Measurements from ENCODE around the gene PCSK4. TPM values are rescaled to one million over a fixed set of nuclear protein-coding genes. Genes with fewer than 3 reads are reported as not detected.
A peak's percentile ranks its signal among the peaks of the same experiment; 100 is the strongest.
"Not testable (repeated sequence)": the region's sequence is repeated elsewhere in the genome, so short reads cannot be mapped to it uniquely, and the experiment has no call there.

The PCSK4 gene
- total and polyA plus RNA-seq, 9 of the 15 experiments (the other 6 are each of a cell fraction or from before 2014, with no cell fraction given), result 0.01 to 9.1 (median 2.1) TPM; not detected in 1

DNA sequence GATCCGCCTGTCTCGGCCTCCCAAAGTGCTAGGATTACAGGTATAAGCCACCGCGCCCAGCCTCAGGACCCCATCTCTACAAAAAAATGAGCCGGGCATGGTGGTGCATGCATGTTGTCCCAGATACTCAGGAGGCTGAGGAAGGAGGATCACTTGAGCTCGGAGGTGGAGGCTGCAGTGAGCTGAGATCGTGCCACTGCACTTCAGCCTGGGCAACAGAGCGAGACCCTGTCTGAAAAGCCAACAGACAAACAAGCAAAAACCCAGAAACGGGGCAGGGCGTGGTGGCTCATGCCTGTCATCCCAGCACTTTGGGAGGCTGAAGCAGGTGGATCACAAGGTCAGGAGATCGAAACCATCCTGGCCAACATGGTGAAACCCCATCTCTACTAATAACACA lies 40.7 kb upstream of the PCSK4 start:
- POLR2A ChIA-PET, result interaction anchor here (0.6 kb wide), 1 partner anchor 122 kb away, joined by 3 read pairs; no protein-coding TSS in a partner anchor
- H3K9ac ChIP-seq (ENCODE audit: insufficient read depth in 1 of 2, low read depth in 2 of 2, low read length in 2 of 2); BruUV-seq (replicated peaks); FAIRE-seq; H3K9me3 ChIP-seq (replicated peaks; ENCODE audit: control insufficient read depth, insufficient read depth, low read depth, low read length); H3K36me3 ChIP-seq (ENCODE audit: control insufficient read depth, insufficient read depth, low read length); H3K4me3 ChIP-seq; intact Hi-C loops (cut with micrococcal nuclease); H3K79me2 ChIP-seq (ENCODE audit: control insufficient read depth, insufficient read depth, low read length); H3K27ac ChIP-seq (ENCODE audit: extremely low read depth, low read depth, low read length); H4K20me1 ChIP-seq (replicated peaks; ENCODE audit: control insufficient read depth, insufficient read depth, low read length); in situ Hi-C loops (cut with MboI); H3K4me2 ChIP-seq (ENCODE audit: insufficient read depth, low read length); ATAC-seq; H3K9me1 ChIP-seq (ENCODE audit: control insufficient read depth, insufficient read depth, low read length); DNase-seq (ENCODE audit: extremely low read depth in 1 of 4, low spot score in 3 of 4); CTCF ChIA-PET (ENCODE audit: low intra/inter-chr PET ratio); H2AFZ ChIP-seq (ENCODE audit: low read depth, low read length): not testable (repeated sequence)
- TF ChIP-seq BCOR (IDR thresholded peaks at IDR 0.05) (peak; percentile 46; the same call in 1 of the 2 replicates), ZNF121 (CRISPR knock-in tag; conservative IDR thresholded peaks at IDR 0.05) (peak; percentile 96)
- Histone ChIP-seq H3K4me1 (replicated peaks in 1 of 2; ENCODE audit: control insufficient read depth in 2 of 2, insufficient read depth in 2 of 2, low read length in 2 of 2) (peaks cover 0 to 32% of the 10 kb centered on the region in 2 experiments; a peak in 2 of 5 replicates), H3K27me3 (ENCODE audit: control insufficient read depth in 2 of 2, insufficient read depth in 2 of 2, low read length in 2 of 2) (peaks cover 9 to 31% of the 10 kb centered on the region in 2 experiments; a peak in 2 of 5 replicates)
- WGBS (ENCODE audit: insufficient coverage, low coverage, missing lambda C conversion rate), result 25% methylated on average over 9 of the region's 11 CpGs

DNA sequence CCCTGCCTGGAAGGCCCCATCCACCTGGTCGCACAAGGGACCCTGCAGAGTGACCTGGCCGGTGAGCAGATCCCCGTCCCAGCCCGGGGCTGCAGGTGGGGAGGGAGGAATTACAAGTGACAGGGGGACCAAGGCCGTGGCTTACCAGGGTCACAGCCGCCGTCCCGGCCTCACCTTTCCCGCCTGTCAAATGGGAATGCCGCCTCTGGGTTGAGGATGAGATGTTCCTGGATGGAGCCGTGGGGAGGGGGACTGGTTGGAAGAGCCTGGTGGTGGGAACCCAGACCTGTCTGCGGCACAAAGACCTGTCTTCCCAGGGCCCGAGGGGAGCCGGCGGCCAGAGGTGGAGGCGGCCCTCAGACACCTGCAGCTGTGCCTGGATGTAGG lies 39.3 kb upstream of the PCSK4 start:
- ChIA-PET CTCF (ENCODE audit: low intra/inter-chr PET ratio) (no interaction called here), POLR2A (no interaction called here)
- Histone ChIP-seq H3K9me1 (ENCODE audit: control insufficient read depth, insufficient read depth, low read length) (no peaks in the 10 kb centered on the region), H3K36me3 (ENCODE audit: control insufficient read depth, insufficient read depth, low read length) (no peaks in the 10 kb centered on the region), H3K9ac (ENCODE audit: insufficient read depth in 1 of 2, low read depth in 2 of 2, low read length in 2 of 2) (no peak overlapping the region; a peak in 1 of 4 replicates), H3K27ac (ENCODE audit: extremely low read depth, low read depth, low read length) (no peak overlapping the region), H3K4me3 (no peak overlapping the region), H3K4me2 (ENCODE audit: insufficient read depth, low read length) (no peak overlapping the region), H2AFZ (ENCODE audit: low read depth, low read length) (no peak overlapping the region), H3K4me1 (replicated peaks in 1 of 2; ENCODE audit: control insufficient read depth in 2 of 2, insufficient read depth in 2 of 2, low read length in 2 of 2) (peaks cover 2 to 39% of the 10 kb centered on the region in 2 experiments; a peak in 3 of 5 replicates), H3K9me3 (replicated peaks; ENCODE audit: control insufficient read depth, insufficient read depth, low read depth, low read length) (no peaks in the 10 kb centered on the region), H3K27me3 (ENCODE audit: control insufficient read depth in 2 of 2, insufficient read depth in 2 of 2, low read length in 2 of 2) (peaks cover 17 to 45% of the 10 kb centered on the region in 2 experiments; a peak in 4 of 5 replicates), H4K20me1 (replicated peaks; ENCODE audit: control insufficient read depth, insufficient read depth, low read length) (peaks cover 8% of the 10 kb centered on the region), H3K79me2 (ENCODE audit: control insufficient read depth, insufficient read depth, low read length) (no peaks in the 10 kb centered on the region)
- no TSS peak for BruUV-seq (replicated peaks)
- FAIRE-seq (no peak), DNase-seq (ENCODE audit: extremely low read depth in 1 of 4, low spot score in 3 of 4) (no peak), ATAC-seq (no peak)
- intact Hi-C loops (cut with micrococcal nuclease) (no loop called here), in situ Hi-C loops (cut with MboI) (no loop called here)
- WGBS (ENCODE audit: insufficient coverage, low coverage, missing lambda C conversion rate), result 7% methylated on average over 15 of the region's 16 CpGs
- no peak for TF ChIP-seq ZC3H8 (IDR thresholded peaks at IDR 0.05)
- no peak for TF ChIP-seq NR3C1 (CRISPR knock-in tag; IDR thresholded peaks at IDR 0.05)
- TF ChIP-seq ZNF699 (CRISPR knock-in tag; IDR thresholded peaks at IDR 0.05; ENCODE audit: insufficient replicate concordance), result no peak
- TF ChIP-seq, protein P1, sequence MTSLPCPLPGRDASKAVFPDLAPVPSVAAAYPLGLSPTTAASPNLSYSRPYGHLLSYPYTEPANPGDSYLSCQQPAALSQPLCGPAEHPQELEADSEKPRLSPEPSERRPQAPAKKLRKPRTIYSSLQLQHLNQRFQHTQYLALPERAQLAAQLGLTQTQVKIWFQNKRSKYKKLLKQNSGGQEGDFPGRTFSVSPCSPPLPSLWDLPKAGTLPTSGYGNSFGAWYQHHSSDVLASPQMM (CRISPR knock-in tag; IDR thresholded peaks at IDR 0.05), result no peak
- TF ChIP-seq GABPB2 (CRISPR knock-in tag; conservative IDR thresholded peaks at IDR 0.05), result no peak
- TF ChIP-seq NCOA1 (IDR thresholded peaks at IDR 0.05; ENCODE audit: low read depth), result no peak
- TF ChIP-seq NCOR1 (IDR thresholded peaks at IDR 0.05), result no peak
- TF ChIP-seq LCOR (CRISPR knock-in tag; IDR thresholded peaks at IDR 0.05), result no peak
- TF ChIP-seq CBX2 (IDR thresholded peaks at IDR 0.05; ENCODE audit: insufficient read depth, low read length, poor library complexity, severe bottlenecking), result no peak
- no peak for TF ChIP-seq SRSF7 (optimal IDR thresholded peaks at IDR 0.05; ENCODE audit: low read depth, low read length)
